HEK293 (cell line): ENCODE data around the gene CNTRL.

Experiments
- CTCF ChIA-PET: fragments of 350-600 bp; formaldehyde crosslinking; extraction: SDS; loops from one replicate; lab custom pipeline; 2021; ENCODE audit warnings: antibody characterized with exemption; lab: Yijun Ruan, JAX
- POLR2A ChIA-PET: fragments of 300-600 bp; formaldehyde crosslinking; extraction: SDS; loops from one replicate; lab custom pipeline; 2020; ENCODE audit warnings: antibody characterized with exemption, inconsistent platforms; lab: Yijun Ruan, JAX
- H3K27ac ChIP-seq: fragments of 200-500 bp; sonication (Bioruptor generic); 2 replicates; pipeline ENCODE4 v1.5.1; 2014; ENCODE audit warnings: low read depth, low read length, control low read depth, inconsistent platforms; ENCODE audit errors: extremely low read depth
- H3K36me3 ChIP-seq, 2 experiments: fragments of 200-500 bp in 1 of 2; sonication (Bioruptor generic) in 1 of 2; 1 replicate in 1 of 2; 2 replicates in 1 of 2; pipeline ENCODE4 v1.5.1; 2014 to 2017; ENCODE audit warnings: inconsistent platforms in 2 of 2, low read length in 2 of 2; ENCODE audit not compliant: control insufficient read depth in 2 of 2, insufficient read depth in 1 of 2
- H3K4me1 ChIP-seq: fragments of 200-500 bp; sonication (Bioruptor generic); 2 replicates; pipeline ENCODE4 v1.5.1; 2014; ENCODE audit warnings: mild to moderate bottlenecking, low read length, inconsistent platforms; ENCODE audit not compliant: control insufficient read depth, insufficient read depth
- H3K4me3 ChIP-seq: 2 replicates; pipeline ENCODE4 v1.5.1; 2011; ENCODE audit warnings: low read depth, mild to moderate bottlenecking, control low read depth, low read length, moderate library complexity
- H3K9me3 ChIP-seq: fragments of 200-500 bp; sonication (Bioruptor generic); 2 replicates; pipeline ENCODE4 v1.5.1; 2014; ENCODE audit warnings: low read depth, low read length, inconsistent platforms; ENCODE audit not compliant: control insufficient read depth, insufficient read depth
- KLF9 ChIP-seq: fragments of 450-650 bp; formaldehyde crosslinking; IDR thresholded peaks from 2 replicates; pipeline ENCODE4 v1.5.1; 2016; ENCODE audit warnings: missing biosample characterization, missing genetic modification characterization, low read depth
- PRDM2 ChIP-seq: fragments of 450-650 bp; formaldehyde crosslinking; IDR thresholded peaks from 2 replicates; pipeline ENCODE4 v1.5.1; 2016; ENCODE audit warnings: missing biosample characterization, missing genetic modification characterization, borderline replicate concordance
- SCRT2 ChIP-seq: fragments of 450-650 bp; formaldehyde crosslinking; IDR thresholded peaks from 2 replicates; pipeline ENCODE4 v1.5.1; 2016; ENCODE audit warnings: missing biosample characterization, missing genetic modification characterization
- WT1 ChIP-seq: fragments of 450-650 bp; formaldehyde crosslinking; IDR thresholded peaks from 2 replicates; pipeline ENCODE4 v1.5.1; 2016; ENCODE audit warnings: missing biosample characterization, missing genetic modification characterization
- ZBTB1 ChIP-seq: fragments of 450-650 bp; formaldehyde crosslinking; IDR thresholded peaks from 2 replicates; pipeline ENCODE4 v1.5.1; 2016; ENCODE audit warnings: missing biosample characterization, missing genetic modification characterization
- ZBTB17 ChIP-seq: fragments of 450-650 bp; formaldehyde crosslinking; IDR thresholded peaks from 2 replicates; pipeline ENCODE4 v1.5.1; 2016; ENCODE audit warnings: missing biosample characterization, missing genetic modification characterization
- ZNF133 ChIP-seq: fragments of 450-650 bp; formaldehyde crosslinking; IDR thresholded peaks from 2 replicates; pipeline ENCODE4 v1.5.1; 2016; ENCODE audit warnings: missing biosample characterization, missing genetic modification characterization
- ZNF169 ChIP-seq: fragments of 450-650 bp; formaldehyde crosslinking; IDR thresholded peaks from 2 replicates; pipeline ENCODE4 v1.5.1; 2016; ENCODE audit warnings: missing biosample characterization, missing genetic modification characterization
- ZNF239 ChIP-seq: fragments of 450-650 bp; formaldehyde crosslinking; IDR thresholded peaks from 2 replicates; pipeline ENCODE4 v1.5.1; 2016; ENCODE audit warnings: missing biosample characterization, missing genetic modification characterization
- ZNF24 ChIP-seq: fragments of 450-650 bp; formaldehyde crosslinking; IDR thresholded peaks from 2 replicates; pipeline ENCODE4 v1.5.1; 2016; ENCODE audit warnings: missing biosample characterization, missing genetic modification characterization
- ZNF292 ChIP-seq: fragments of 450-650 bp; formaldehyde crosslinking; IDR thresholded peaks from 2 replicates; pipeline ENCODE4 v1.5.1; 2016; ENCODE audit warnings: low read depth, missing biosample characterization, missing genetic modification characterization, borderline replicate concordance
- ZNF391 ChIP-seq: fragments of 450-650 bp; formaldehyde crosslinking; IDR thresholded peaks from 2 replicates; pipeline ENCODE4 v1.5.1; 2016; ENCODE audit warnings: low read depth, missing biosample characterization, missing genetic modification characterization, borderline replicate concordance
- ZNF530 ChIP-seq: fragments of 450-650 bp; formaldehyde crosslinking; IDR thresholded peaks from 2 replicates; pipeline ENCODE4 v1.5.1; 2016; ENCODE audit warnings: low read depth, missing biosample characterization, missing genetic modification characterization
- ZNF624 ChIP-seq: fragments of 450-650 bp; formaldehyde crosslinking; IDR thresholded peaks from 2 replicates; pipeline ENCODE4 v1.5.1; 2017; ENCODE audit warnings: missing biosample characterization, missing genetic modification characterization
- ZNF658 ChIP-seq: fragments of 450-650 bp; formaldehyde crosslinking; IDR thresholded peaks from 2 replicates; pipeline ENCODE4; 2016; ENCODE audit warnings: missing biosample characterization, missing genetic modification characterization
- ZNF747 ChIP-seq: fragments of 450-650 bp; formaldehyde crosslinking; IDR thresholded peaks from 2 replicates; pipeline ENCODE4 v1.5.1; 2016; ENCODE audit warnings: missing biosample characterization, missing genetic modification characterization
- ZNF843 ChIP-seq: fragments of 450-650 bp; formaldehyde crosslinking; IDR thresholded peaks from 2 replicates; pipeline ENCODE4 v1.5.1; 2016; ENCODE audit warnings: missing biosample characterization, missing genetic modification characterization
- ZXDB ChIP-seq: fragments of 450-650 bp; formaldehyde crosslinking; IDR thresholded peaks from 2 replicates; pipeline ENCODE4 v1.5.1; 2016; ENCODE audit warnings: missing biosample characterization, missing genetic modification characterization
- TF ChIP-seq, protein P1 (sequence below): fragments of 450-650 bp; formaldehyde crosslinking; IDR thresholded peaks from 2 replicates; pipeline ENCODE4 v1.5.1; 2016; ENCODE audit warnings: missing biosample characterization, missing genetic modification characterization
- TF ChIP-seq, protein P2 (sequence below): fragments of 450-650 bp; formaldehyde crosslinking; IDR thresholded peaks from 2 replicates; pipeline ENCODE4 v1.5.1; 2016; ENCODE audit warnings: missing biosample characterization, missing genetic modification characterization, low read depth
- TF ChIP-seq, protein P3 (sequence below): IDR thresholded peaks from 2 replicates; pipeline ENCODE4 v1.6.1; 2011; ENCODE audit warnings: mild to moderate bottlenecking, low read depth, low read length, borderline replicate concordance
- TF ChIP-seq, protein P4 (sequence below): fragments of 450-650 bp; IDR thresholded peaks from 2 replicates; pipeline ENCODE4 v1.5.1; 2018; ENCODE audit warnings: missing biosample characterization, missing genetic modification characterization

CNTRL gene

DNA sequence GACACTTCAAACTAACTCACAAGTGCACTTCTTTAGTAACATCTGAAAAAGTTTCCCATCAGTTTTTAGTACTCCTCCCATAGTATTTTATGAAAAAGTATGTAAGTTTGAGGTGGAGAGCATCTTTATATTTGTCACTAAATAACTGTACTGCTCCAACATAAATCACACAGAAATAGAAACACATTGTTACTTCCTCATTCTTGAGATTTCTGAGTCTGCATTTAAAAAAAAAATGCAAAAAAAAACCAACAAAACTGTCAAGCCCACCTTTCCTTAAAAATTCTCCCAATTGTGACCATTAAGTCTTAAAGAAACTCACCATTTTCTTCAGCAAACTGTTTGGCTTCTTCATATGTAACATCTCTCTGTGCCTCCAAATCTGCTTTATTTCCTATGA is 108.2 kb downstream of the CNTRL start:
- TF ChIP-seq ZNF239 (no peak), ZNF624 (tag by site-specific recombination) (no peak)
- TF ChIP-seq, protein P1, sequence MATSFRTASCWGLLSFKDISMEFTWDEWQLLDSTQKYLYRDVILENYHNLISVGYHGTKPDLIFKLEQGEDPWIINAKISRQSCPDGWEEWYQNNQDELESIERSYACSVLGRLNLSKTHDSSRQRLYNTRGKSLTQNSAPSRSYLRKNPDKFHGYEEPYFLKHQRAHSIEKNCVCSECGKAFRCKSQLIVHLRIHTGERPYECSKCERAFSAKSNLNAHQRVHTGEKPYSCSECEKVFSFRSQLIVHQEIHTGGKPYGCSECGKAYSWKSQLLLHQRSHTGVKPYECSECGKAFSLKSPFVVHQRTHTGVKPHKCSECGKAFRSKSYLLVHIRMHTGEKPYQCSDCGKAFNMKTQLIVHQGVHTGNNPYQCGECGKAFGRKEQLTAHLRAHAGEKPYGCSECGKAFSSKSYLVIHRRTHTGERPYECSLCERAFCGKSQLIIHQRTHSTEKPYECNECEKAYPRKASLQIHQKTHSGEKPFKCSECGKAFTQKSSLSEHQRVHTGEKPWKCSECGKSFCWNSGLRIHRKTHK, result no peak
- Histone ChIP-seq H3K9me3 (no peaks in the 10 kb centered on the region), H3K36me3 (peaks cover 0 to 71% of the 10 kb centered on the region in 2 experiments; a peak in 1 of 3 replicates), H3K4me1 (peaks cover 12% of the 10 kb centered on the region), H3K4me3 (no peak overlapping the region), H3K27ac (no peak overlapping the region)
- ChIA-PET CTCF (interaction anchor here (1.3 kb wide), 1 partner anchor 12 kb away, joined by 3 read pairs; no protein-coding TSS in a partner anchor), POLR2A (no interaction called here)

DNA sequence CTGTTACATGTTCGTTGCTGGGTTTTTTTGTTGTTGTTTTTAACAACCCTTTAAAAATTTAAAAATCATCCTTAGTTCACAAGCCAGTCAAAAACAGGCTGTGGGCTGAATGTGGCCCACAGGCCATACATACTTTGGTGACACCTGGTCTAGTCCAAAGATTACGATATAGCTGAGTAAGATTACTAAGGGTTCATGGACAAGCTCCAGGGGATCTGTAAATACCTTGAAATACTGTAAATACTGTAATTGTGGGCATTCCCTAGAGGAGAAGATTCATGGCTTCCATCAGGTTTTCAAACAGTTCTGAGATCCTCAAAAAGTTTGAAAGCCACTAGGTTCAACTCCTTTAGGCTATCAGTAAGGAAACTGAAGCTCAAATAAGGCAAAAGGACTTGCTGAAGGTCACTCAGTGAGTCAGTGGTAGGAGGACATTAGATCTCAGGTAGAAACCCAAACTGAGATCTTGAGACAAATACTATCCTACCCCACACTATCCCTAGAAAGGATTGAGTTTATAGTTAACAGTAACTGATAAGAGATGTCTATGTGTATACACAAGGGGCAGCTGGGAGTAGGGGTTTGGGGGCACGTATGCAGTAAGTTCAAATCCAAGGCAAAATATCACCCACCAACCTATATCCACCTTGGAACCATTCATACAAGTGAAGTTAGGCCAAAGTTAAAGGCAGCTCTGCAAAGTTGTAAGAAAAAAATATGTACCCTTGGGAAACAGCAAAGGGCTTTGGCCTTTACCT is 109.1 kb downstream of the CNTRL start:
- TF ChIP-seq, protein P2, sequence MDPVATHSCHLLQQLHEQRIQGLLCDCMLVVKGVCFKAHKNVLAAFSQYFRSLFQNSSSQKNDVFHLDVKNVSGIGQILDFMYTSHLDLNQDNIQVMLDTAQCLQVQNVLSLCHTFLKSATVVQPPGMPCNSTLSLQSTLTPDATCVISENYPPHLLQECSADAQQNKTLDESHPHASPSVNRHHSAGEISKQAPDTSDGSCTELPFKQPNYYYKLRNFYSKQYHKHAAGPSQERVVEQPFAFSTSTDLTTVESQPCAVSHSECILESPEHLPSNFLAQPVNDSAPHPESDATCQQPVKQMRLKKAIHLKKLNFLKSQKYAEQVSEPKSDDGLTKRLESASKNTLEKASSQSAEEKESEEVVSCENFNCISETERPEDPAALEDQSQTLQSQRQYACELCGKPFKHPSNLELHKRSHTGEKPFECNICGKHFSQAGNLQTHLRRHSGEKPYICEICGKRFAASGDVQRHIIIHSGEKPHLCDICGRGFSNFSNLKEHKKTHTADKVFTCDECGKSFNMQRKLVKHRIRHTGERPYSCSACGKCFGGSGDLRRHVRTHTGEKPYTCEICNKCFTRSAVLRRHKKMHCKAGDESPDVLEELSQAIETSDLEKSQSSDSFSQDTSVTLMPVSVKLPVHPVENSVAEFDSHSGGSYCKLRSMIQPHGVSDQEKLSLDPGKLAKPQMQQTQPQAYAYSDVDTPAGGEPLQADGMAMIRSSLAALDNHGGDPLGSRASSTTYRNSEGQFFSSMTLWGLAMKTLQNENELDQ (tag by site-specific recombination), result no peak
- TF ChIP-seq ZNF169 (tag by site-specific recombination) (no peak), ZNF133 (tag by site-specific recombination) (no peak), ZNF24 (tag by site-specific recombination) (no peak), ZNF658 (no peak), KLF9 (tag by site-specific recombination) (no peak), SCRT2 (no peak), ZXDB (tag by site-specific recombination) (no peak), WT1 (no peak), ZNF391 (tag by site-specific recombination) (no peak), ZBTB1 (tag by site-specific recombination) (no peak), ZNF530 (tag by site-specific recombination) (no peak), ZNF292 (no peak), ZBTB17 (tag by site-specific recombination) (no peak), ZNF843 (tag by site-specific recombination) (no peak), PRDM2 (tag by site-specific recombination) (no peak), ZNF747 (no peak)
- TF ChIP-seq, protein P3, sequence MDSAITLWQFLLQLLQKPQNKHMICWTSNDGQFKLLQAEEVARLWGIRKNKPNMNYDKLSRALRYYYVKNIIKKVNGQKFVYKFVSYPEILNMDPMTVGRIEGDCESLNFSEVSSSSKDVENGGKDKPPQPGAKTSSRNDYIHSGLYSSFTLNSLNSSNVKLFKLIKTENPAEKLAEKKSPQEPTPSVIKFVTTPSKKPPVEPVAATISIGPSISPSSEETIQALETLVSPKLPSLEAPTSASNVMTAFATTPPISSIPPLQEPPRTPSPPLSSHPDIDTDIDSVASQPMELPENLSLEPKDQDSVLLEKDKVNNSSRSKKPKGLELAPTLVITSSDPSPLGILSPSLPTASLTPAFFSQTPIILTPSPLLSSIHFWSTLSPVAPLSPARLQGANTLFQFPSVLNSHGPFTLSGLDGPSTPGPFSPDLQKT, result no peak
- TF ChIP-seq, protein P4, sequence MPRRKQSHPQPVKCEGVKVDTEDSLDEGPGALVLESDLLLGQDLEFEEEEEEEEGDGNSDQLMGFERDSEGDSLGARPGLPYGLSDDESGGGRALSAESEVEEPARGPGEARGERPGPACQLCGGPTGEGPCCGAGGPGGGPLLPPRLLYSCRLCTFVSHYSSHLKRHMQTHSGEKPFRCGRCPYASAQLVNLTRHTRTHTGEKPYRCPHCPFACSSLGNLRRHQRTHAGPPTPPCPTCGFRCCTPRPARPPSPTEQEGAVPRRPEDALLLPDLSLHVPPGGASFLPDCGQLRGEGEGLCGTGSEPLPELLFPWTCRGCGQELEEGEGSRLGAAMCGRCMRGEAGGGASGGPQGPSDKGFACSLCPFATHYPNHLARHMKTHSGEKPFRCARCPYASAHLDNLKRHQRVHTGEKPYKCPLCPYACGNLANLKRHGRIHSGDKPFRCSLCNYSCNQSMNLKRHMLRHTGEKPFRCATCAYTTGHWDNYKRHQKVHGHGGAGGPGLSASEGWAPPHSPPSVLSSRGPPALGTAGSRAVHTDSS (tag by site-specific recombination), result no peak
- Histone ChIP-seq H3K27ac (no peak overlapping the region), H3K9me3 (no peaks in the 10 kb centered on the region), H3K4me1 (peaks cover 12% of the 10 kb centered on the region), H3K4me3 (no peak overlapping the region), H3K36me3 (peaks cover 0 to 62% of the 10 kb centered on the region in 2 experiments; a peak in 1 of 3 replicates)
- ChIA-PET POLR2A (interaction anchor here (0.8 to 1.2 kb wide), 2 partner anchors 16 to 18 kb away, joined by 4 read pairs; partner anchors contain the start of gene RAB14), CTCF (interaction anchor here (0.8 to 1.3 kb wide), 6 partner anchors 11 to 198 kb away, joined by 3 to 5 read pairs (median 4); no protein-coding TSS in a partner anchor)
